ENCODE measurements around the gene CCDC85C. TPM values are rescaled to one million over a fixed set of nuclear protein-coding genes. Genes with fewer than 3 reads are reported as not detected.

CCDC85C gene
- total RNA-seq, 1 experiment from 2014 or later, result 42.3 TPM

GRCh38 chr14:99513183-99513694 lies 90.8 kb downstream of the CCDC85C start:
- H2AFZ ChIP-seq (ENCODE audit: low read depth, low read length, poor library complexity, severe bottlenecking), result no peak overlapping the region
- no peaks in the 10 kb centered on the region for H3K9me2 ChIP-seq (ENCODE audit: insufficient read depth)
- H3K9ac ChIP-seq (ENCODE audit: low read length), result no peak overlapping the region
- ChIA-PET RAD21 (ENCODE audit: low non-redundant PET in 1 of 2, low total read pairs in 2 of 2, uncharacterized antibody in 2 of 2, unreplicated experiment in 2 of 2) (interaction anchor here in 1 of 2 experiments (0.9 kb wide), 1 partner anchor 115 kb away, joined by 3 read pairs; no protein-coding TSS in a partner anchor), POLR2A (no interaction called here), CTCF (interaction anchor here (1.7 kb wide), 1 partner anchor 386 kb away, joined by 4 read pairs; no protein-coding TSS in a partner anchor)
- no peaks in the 10 kb centered on the region for H3K79me2 ChIP-seq (ENCODE audit: insufficient read depth, low read length)
- ATAC-seq (no peak), DNase-seq (ENCODE audit: low read depth, low spot score) (no peak)
- no TSS peak for BruUV-seq (replicated peaks)
- no peaks in the 10 kb centered on the region for H3K9me3 ChIP-seq (ENCODE audit: control insufficient read depth in 1 of 2, insufficient read depth in 1 of 2, low read depth in 1 of 2, low read length in 2 of 2)
- H3K27ac ChIP-seq (ENCODE audit: low read depth, low read length), result no peak overlapping the region
- peaks cover 10 to 12% of the 10 kb centered on the region in 2 experiments; a peak in 3 of 4 replicates for H3K36me3 ChIP-seq (ENCODE audit: control insufficient read depth in 1 of 2, insufficient read depth in 2 of 2, low read length in 2 of 2)
- H4K20me1 ChIP-seq (ENCODE audit: insufficient read depth), result no peaks in the 10 kb centered on the region
- H3K27me3 ChIP-seq (ENCODE audit: insufficient read depth, low read length), result no peaks in the 10 kb centered on the region
- TF ChIP-seq CBX3 (IDR thresholded peaks at IDR 0.05; ENCODE audit: low read depth) (no peak), TCF7L2 (IDR thresholded peaks at IDR 0.05; ENCODE audit: borderline replicate concordance, extremely low read depth, insufficient read depth, insufficient read length) (no peak), POLR2AphosphoS5 (IDR thresholded peaks at IDR 0.05; ENCODE audit: low read depth, low read length) (no peak), JUND (IDR thresholded peaks at IDR 0.05) (no peak), MAX (IDR thresholded peaks at IDR 0.05) (no peak)
- intact Hi-C loops (cut with micrococcal nuclease), result no loop called here
- no peak overlapping the region for H3K4me3 ChIP-seq (replicated peaks in 1 of 2; ENCODE audit: low read depth in 1 of 2, low read length in 2 of 2)
- H3K4me2 ChIP-seq (ENCODE audit: low read length), result no peak overlapping the region
- no peaks in the 10 kb centered on the region for H3K4me1 ChIP-seq (ENCODE audit: control insufficient read depth in 1 of 2, insufficient read depth in 2 of 2, low read length in 2 of 2)

DNA sequence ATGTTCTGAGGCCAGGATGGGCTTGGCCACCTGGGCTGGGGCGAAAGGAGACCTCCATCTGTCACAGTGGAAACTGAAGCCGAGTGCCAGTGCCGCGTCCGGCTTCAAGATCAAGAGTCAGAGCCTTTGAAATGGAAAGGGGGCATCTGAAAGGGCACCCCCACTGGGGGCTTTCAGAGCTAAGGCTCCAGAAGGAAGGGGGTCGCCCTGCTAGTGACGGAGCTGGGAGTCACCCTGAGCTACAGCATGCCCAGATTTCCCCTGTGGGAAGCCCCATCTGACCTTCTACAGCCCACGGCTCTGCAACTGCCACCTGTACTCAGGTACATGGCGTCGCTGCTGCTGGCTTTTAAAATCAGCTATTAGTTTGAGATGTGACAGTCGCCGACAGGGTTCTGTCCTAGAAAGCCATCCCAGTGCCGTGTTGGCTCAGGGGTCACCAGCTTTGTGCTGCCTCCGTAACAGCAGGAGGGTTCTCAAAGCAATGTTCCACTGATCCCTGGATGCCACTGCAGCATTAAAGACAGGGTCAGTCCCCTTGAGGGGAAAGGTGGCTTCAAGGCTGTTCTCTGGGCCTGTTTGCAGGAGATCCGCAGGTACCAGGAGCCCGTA lies 91.3 kb downstream of the CCDC85C start:
- H3K27ac ChIP-seq (ENCODE audit: low read depth, low read length), result no peak overlapping the region
- H3K9me3 ChIP-seq (ENCODE audit: control insufficient read depth in 1 of 2, insufficient read depth in 1 of 2, low read depth in 1 of 2, low read length in 2 of 2), result no peaks in the 10 kb centered on the region
- intact Hi-C loops (cut with micrococcal nuclease), result no loop called here
- no peak for ATAC-seq
- H3K79me2 ChIP-seq (ENCODE audit: insufficient read depth, low read length), result no peaks in the 10 kb centered on the region
- ChIA-PET RAD21 (ENCODE audit: low non-redundant PET in 1 of 2, low total read pairs in 2 of 2, uncharacterized antibody in 2 of 2, unreplicated experiment in 2 of 2) (interaction anchor here in 1 of 2 experiments (0.9 kb wide), 1 partner anchor 116 kb away, joined by 3 read pairs; no protein-coding TSS in a partner anchor), POLR2A (no interaction called here), CTCF (interaction anchor here (1.7 kb wide), 1 partner anchor 386 kb away, joined by 4 read pairs; no protein-coding TSS in a partner anchor)
- H4K20me1 ChIP-seq (ENCODE audit: insufficient read depth), result no peaks in the 10 kb centered on the region
- TF ChIP-seq CTCF (IDR thresholded peaks at IDR 0.05 in 2 of 3, conservative IDR thresholded peaks at IDR 0.05 in 1 of 3; ENCODE audit: borderline replicate concordance in 1 of 3, insufficient read depth in 1 of 3, low read depth in 2 of 3, low read length in 2 of 3), result no peak
- TF ChIP-seq ZFX (IDR thresholded peaks at IDR 0.05), result no peak
- TF ChIP-seq ZNF274 (IDR thresholded peaks at IDR 0.05; ENCODE audit: low read depth, low read length), result no peak
- no peak for TF ChIP-seq EZH2 (IDR thresholded peaks at IDR 0.05)
- TF ChIP-seq, protein P1, sequence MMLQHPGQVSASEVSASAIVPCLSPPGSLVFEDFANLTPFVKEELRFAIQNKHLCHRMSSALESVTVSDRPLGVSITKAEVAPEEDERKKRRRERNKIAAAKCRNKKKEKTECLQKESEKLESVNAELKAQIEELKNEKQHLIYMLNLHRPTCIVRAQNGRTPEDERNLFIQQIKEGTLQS (IDR thresholded peaks at IDR 0.05), result no peak
- no peak for TF ChIP-seq CEBPB (IDR thresholded peaks at IDR 0.05; ENCODE audit: low read depth)
- TF ChIP-seq SRF (IDR thresholded peaks at IDR 0.05; ENCODE audit: low read depth), result no peak
- no peak for TF ChIP-seq YY1 (IDR thresholded peaks at IDR 0.05; ENCODE audit: extremely low read depth, insufficient replicate concordance, low read depth, low read length)
- no peak for TF ChIP-seq EGR1 (IDR thresholded peaks at IDR 0.05; ENCODE audit: low read depth)
- TF ChIP-seq POLR2A (IDR thresholded peaks at IDR 0.05; ENCODE audit: borderline replicate concordance, extremely low read depth, insufficient read depth, insufficient read length), result no peak
- TF ChIP-seq CBX3 (IDR thresholded peaks at IDR 0.05; ENCODE audit: low read depth), result no peak
- TF ChIP-seq RAD21 (IDR thresholded peaks at IDR 0.05; ENCODE audit: low read depth), result no peak
- TF ChIP-seq SIN3A (IDR thresholded peaks at IDR 0.05; ENCODE audit: low read depth), result no peak
- TF ChIP-seq FOSL1 (IDR thresholded peaks at IDR 0.05; ENCODE audit: low read depth), result no peak
- H3K4me2 ChIP-seq (ENCODE audit: low read length), result no peak overlapping the region
- BruUV-seq (replicated peaks), result no TSS peak
- no peak overlapping the region for H3K4me3 ChIP-seq (replicated peaks in 1 of 2; ENCODE audit: low read depth in 1 of 2, low read length in 2 of 2)
- no peaks in the 10 kb centered on the region for H3K27me3 ChIP-seq (ENCODE audit: insufficient read depth, low read length)
- H3K4me1 ChIP-seq (ENCODE audit: control insufficient read depth in 1 of 2, insufficient read depth in 2 of 2, low read length in 2 of 2), result no peaks in the 10 kb centered on the region
- peaks cover 12 to 17% of the 10 kb centered on the region in 2 experiments; a peak in 3 of 4 replicates for H3K36me3 ChIP-seq (ENCODE audit: control insufficient read depth in 1 of 2, insufficient read depth in 2 of 2, low read length in 2 of 2)
- H3K9ac ChIP-seq (ENCODE audit: low read length), result no peak overlapping the region
- no peak for DNase-seq (ENCODE audit: low read depth, low spot score)
- no peak overlapping the region for H2AFZ ChIP-seq (ENCODE audit: low read depth, low read length, poor library complexity, severe bottlenecking)
- no peaks in the 10 kb centered on the region for H3K9me2 ChIP-seq (ENCODE audit: insufficient read depth)

Data from HCT116 (cell line).